Endothelial cell of umbilical vein (primary cell): Measurements from ENCODE around the gene EEFSEC. TPM values are rescaled to one million over a fixed set of nuclear protein-coding genes. Genes with fewer than 3 reads are reported as not detected.

Experiments used
- BruUV-seq: library from RNA; stranded (reverse); fragments of 400-500 nt; replicated peaks from 2 replicates; lab custom pipeline; 2021; lab: Mats Ljungman, UMichigan
- CTCF ChIA-PET: fragments of 300-600, 350-600 bp; sonication (Branson Sonifier 250); formaldehyde crosslinking; loops from one replicate; lab custom pipeline; 2021; ENCODE audit warnings: antibody characterized with exemption, inconsistent platforms; lab: Charles Lee
- POLR2A ChIA-PET: fragments of 300-600, 350-600 bp; sonication (Branson Sonifier 250); formaldehyde crosslinking; loops from one replicate; lab custom pipeline; 2021; ENCODE audit warnings: antibody characterized with exemption, inconsistent platforms; lab: Charles Lee
- DNase-seq: peaks from one replicate; pipeline ENCODE4 v3.0.0-alpha.2; 2011; ENCODE audit warnings: low read depth, low spot score
- FAIRE-seq: peaks from 2 replicates; lab custom pipeline; 2011; peaks lifted over from hg19 to GRCh38; lab: Jason Lieb, UNC
- H2AFZ ChIP-seq: 2 replicates; pipeline ENCODE4 v1.6.0; 2012; ENCODE audit warnings: low read depth, low read length, control low read depth, inconsistent platforms
- H3K27ac ChIP-seq: 2 replicates; pipeline ENCODE4 v1.5.1; 2011; ENCODE audit warnings: low read depth, mild to moderate bottlenecking, control low read depth, low read length, moderate library complexity; ENCODE audit not compliant: insufficient read depth
- H3K27me3 ChIP-seq, 2 experiments: 2 replicates each; pipeline versions ENCODE4 v1.6.0 to v1.6.1; 2011; ENCODE audit warnings: low read length in 2 of 2, mixed read lengths in 1 of 2; ENCODE audit not compliant: control insufficient read depth in 2 of 2, insufficient read depth in 2 of 2
- H3K36me3 ChIP-seq, 2 experiments: 2 replicates in 1 of 2; 3 replicates in 1 of 2; pipeline ENCODE4 v1.5.1; 2011; ENCODE audit warnings: low read length in 2 of 2, mild to moderate bottlenecking in 1 of 2, moderate library complexity in 1 of 2; ENCODE audit not compliant: control insufficient read depth in 2 of 2, insufficient read depth in 2 of 2; ENCODE audit errors: extremely low read depth in 1 of 2
- H3K4me1 ChIP-seq: 3 replicates; pipeline ENCODE4 v1.5.1; 2011; ENCODE audit warnings: mild to moderate bottlenecking, low read length; ENCODE audit not compliant: control insufficient read depth, insufficient read depth; ENCODE audit errors: extremely low read depth
- H3K4me2 ChIP-seq: 2 replicates; pipeline ENCODE4 v1.6.1; 2011; ENCODE audit warnings: low read length, control low read depth, mixed read lengths; ENCODE audit not compliant: insufficient read depth
- H3K4me3 ChIP-seq, 3 experiments: fragments of 200-600 bp in 1 of 3; sonication (generic), shearing (Covaris generic) in 1 of 3; replicated peaks in 1 of 3; 2 replicates each; pipeline ENCODE4 v1.5.1; 2011 to 2016; ENCODE audit warnings: control low read depth in 3 of 3, low read length in 3 of 3, mild to moderate bottlenecking in 2 of 3, inconsistent platforms in 1 of 3, low read depth in 1 of 3, moderate library complexity in 1 of 3; ENCODE audit not compliant: insufficient read depth in 1 of 3
- H3K79me2 ChIP-seq: 2 replicates; pipeline ENCODE4 v1.6.0; 2012; ENCODE audit warnings: low read length, inconsistent platforms; ENCODE audit not compliant: control insufficient read depth, insufficient read depth
- H3K9ac ChIP-seq: replicated peaks from 2 replicates; pipeline ENCODE3; 2011; ENCODE audit warnings: low read length, control low read depth; ENCODE audit not compliant: insufficient read depth; ENCODE audit errors: extremely low read depth
- H3K9me1 ChIP-seq: replicated peaks from 3 replicates; pipeline ENCODE4 v1.6.0; 2011; ENCODE audit warnings: mild to moderate bottlenecking, low read length; ENCODE audit not compliant: control insufficient read depth, insufficient read depth; ENCODE audit errors: extremely low read depth
- H3K9me3 ChIP-seq: replicated peaks from 2 replicates; pipeline ENCODE4 v1.5.1; 2012; ENCODE audit warnings: low read length, inconsistent platforms; ENCODE audit not compliant: control insufficient read depth, insufficient read depth
- H4K20me1 ChIP-seq: replicated peaks from 2 replicates; pipeline ENCODE3; 2011; ENCODE audit warnings: mild to moderate bottlenecking, low read length; ENCODE audit not compliant: control insufficient read depth, insufficient read depth; ENCODE audit errors: extremely low read depth
- CTCF ChIP-seq, 2 donors: IDR thresholded peaks; 1 replicate in 1 of 2; 2 replicates in 1 of 2; pipeline ENCODE4 v1.5.1; 2011; ENCODE audit warnings: low read length in 2 of 2, mild to moderate bottlenecking in 2 of 2, moderate library complexity in 2 of 2, control low read depth in 1 of 2, inconsistent platforms in 1 of 2, low read depth in 1 of 2; ENCODE audit not compliant: insufficient read depth in 1 of 2; ENCODE audit errors: extremely low read depth in 1 of 2
- EZH2 ChIP-seq: IDR thresholded peaks from 2 replicates; pipeline ENCODE4 v1.6.1; 2012; ENCODE audit warnings: borderline replicate concordance, low read depth, mild to moderate bottlenecking, moderate library complexity, low read length, inconsistent platforms; ENCODE audit not compliant: severe bottlenecking
- FOS ChIP-seq: IDR thresholded peaks from 2 replicates; pipeline ENCODE4 v1.6.1; 2011; ENCODE audit warnings: mild to moderate bottlenecking, low read length, moderate library complexity, borderline replicate concordance; ENCODE audit not compliant: insufficient read depth
- GATA2 ChIP-seq: IDR thresholded peaks from 2 replicates; pipeline ENCODE4 v1.7.0; 2011; ENCODE audit warnings: low read depth, mild to moderate bottlenecking, moderate library complexity, mixed read lengths, low read length; ENCODE audit not compliant: insufficient read length, insufficient read depth
- JUN ChIP-seq: IDR thresholded peaks from 2 replicates; pipeline ENCODE4 v1.6.1; 2011; ENCODE audit warnings: borderline replicate concordance, low read depth; ENCODE audit not compliant: insufficient read length, insufficient read depth
- MAX ChIP-seq: IDR thresholded peaks from 2 replicates; pipeline ENCODE4 v1.6.1; 2011; ENCODE audit not compliant: insufficient read depth, insufficient read length
- MYC ChIP-seq: IDR thresholded peaks from one replicate; pipeline ENCODE4 v1.6.1; 2011; ENCODE audit warnings: mild to moderate bottlenecking, low read depth, low read length
- POLR2A ChIP-seq: IDR thresholded peaks from 2 replicates; pipeline ENCODE4 v1.6.1; 2012; ENCODE audit warnings: low read depth, mild to moderate bottlenecking, control low read depth, low read length
- POLR2AphosphoS5 ChIP-seq: IDR thresholded peaks from 2 replicates; pipeline ENCODE4 v1.6.1; 2012; ENCODE audit warnings: low read depth, mild to moderate bottlenecking, control low read depth, low read length, moderate library complexity; ENCODE audit not compliant: insufficient read depth
- dilution Hi-C: fragments of 300-500 bp; cut with MboI; formaldehyde crosslinking; loops from one replicate; pipeline ENCODE4 v1.15.0; 2019; ENCODE audit warnings: low sequenced_read_pairs; ENCODE audit not compliant: extremely low pct_ligation_motif_present
- intact Hi-C: fragments of 100-400 bp; cut with micrococcal nuclease; formaldehyde crosslinking; loops from one replicate; pipeline ENCODE4 v1.10.0; 2022
- polyA plus RNA-seq, 4 experiments: library from polyadenylated mRNA; depleted of rRNA in 3 of 4; stranded (reverse) in 3 of 4; unstranded in 1 of 4; fragments of >200 nt; gene quantifications; 2 replicates each; pipeline versions ENCODE4 v1.2.1 to v1.2.3, GENCODE V29; 2011 to 2012; ENCODE audit warnings: missing spikeins in 1 of 4
- total RNA-seq: library from RNA; stranded (reverse); gene quantifications from 2 replicates; pipeline ENCODE4 v1.2.3, GENCODE V29; 2021

EEFSEC gene
- total and polyA plus RNA-seq, 2 donors (not counting 3 experiments of a cell fraction or from before 2014, with no cell fraction given), result 13.1 to 14.5 TPM

- Histone ChIP-seq H3K79me2 (no peaks in the 10 kb centered on the region), H3K4me1 (no peaks in the 10 kb centered on the region), H3K9me3 (no peaks in the 10 kb centered on the region), H3K36me3 (no peaks in the 10 kb centered on the region), H3K27ac (no peak overlapping the region), H3K9me1 (no peaks in the 10 kb centered on the region), H4K20me1 (no peaks in the 10 kb centered on the region), H3K4me3 (no peak overlapping the region), H2AFZ (no peak overlapping the region), H3K4me2 (no peak overlapping the region), H3K9ac (no peak overlapping the region), H3K27me3 (no peaks in the 10 kb centered on the region)
- CTCF ChIA-PET, result no interaction called here
- POLR2A ChIA-PET, result no interaction called here
- BruUV-seq, result no TSS peak
- intact Hi-C loops (no loop called here), dilution Hi-C loops (no loop called here)
- no peak for TF ChIP-seq POLR2A
- no peak for TF ChIP-seq CTCF (IDR thresholded peaks at IDR 0.05; ENCODE audit: extremely low read depth in 1 of 2, insufficient read depth in 1 of 2, low read depth in 1 of 2, low read length in 2 of 2)
- TF ChIP-seq EZH2, result no peak
- TF ChIP-seq MAX, result no peak
- TF ChIP-seq GATA2, result no peak
- TF ChIP-seq POLR2AphosphoS5, result no peak
- TF ChIP-seq FOS, result no peak
- TF ChIP-seq MYC, result no peak
- no peak for TF ChIP-seq JUN
- no peak for DNase-seq
- no peak for FAIRE-seq
These were observed 141.8 kb downstream of the EEFSEC start for GRCh38 chr3:128294999-128295468.
